Stimulated activated naive CD8-positive, alpha-beta T cell treated with anti-CD3 and anti-CD28 coated beads, Interleukin-15, Interleukin-2, amounts not matched to agents 100 ng/mL and 50 ng/mL, for 24 hours (primary cell): ENCODE measurements around the gene ABHD8.
"Not testable (repeated sequence)": the region's sequence is repeated elsewhere in the genome, so short reads cannot be mapped to it uniquely, and the experiment has no call there.

ENCODE experiments used
- H3K27ac Mint-ChIP-seq: one replicate; pipeline ENCODE4 v1.8.0; 2021; ENCODE audit warnings: mild to moderate bottlenecking, mixed read lengths
- H3K27me3 Mint-ChIP-seq: one replicate; pipeline ENCODE4 v1.8.0; 2021; ENCODE audit warnings: mixed read lengths
- H3K36me3 Mint-ChIP-seq: one replicate; pipeline ENCODE4 v1.8.0; 2021; ENCODE audit warnings: low read depth, mixed read lengths
- H3K4me1 Mint-ChIP-seq: one replicate; pipeline ENCODE4 v1.8.0; 2021; ENCODE audit warnings: low read depth, mixed read lengths
- H3K4me3 Mint-ChIP-seq: one replicate; pipeline ENCODE4 v1.8.0; 2021; ENCODE audit warnings: mild to moderate bottlenecking, mixed read lengths
- H3K9me3 Mint-ChIP-seq: one replicate; pipeline ENCODE4 v1.8.0; 2021; ENCODE audit warnings: mixed read lengths

Gene ABHD8

DNA sequence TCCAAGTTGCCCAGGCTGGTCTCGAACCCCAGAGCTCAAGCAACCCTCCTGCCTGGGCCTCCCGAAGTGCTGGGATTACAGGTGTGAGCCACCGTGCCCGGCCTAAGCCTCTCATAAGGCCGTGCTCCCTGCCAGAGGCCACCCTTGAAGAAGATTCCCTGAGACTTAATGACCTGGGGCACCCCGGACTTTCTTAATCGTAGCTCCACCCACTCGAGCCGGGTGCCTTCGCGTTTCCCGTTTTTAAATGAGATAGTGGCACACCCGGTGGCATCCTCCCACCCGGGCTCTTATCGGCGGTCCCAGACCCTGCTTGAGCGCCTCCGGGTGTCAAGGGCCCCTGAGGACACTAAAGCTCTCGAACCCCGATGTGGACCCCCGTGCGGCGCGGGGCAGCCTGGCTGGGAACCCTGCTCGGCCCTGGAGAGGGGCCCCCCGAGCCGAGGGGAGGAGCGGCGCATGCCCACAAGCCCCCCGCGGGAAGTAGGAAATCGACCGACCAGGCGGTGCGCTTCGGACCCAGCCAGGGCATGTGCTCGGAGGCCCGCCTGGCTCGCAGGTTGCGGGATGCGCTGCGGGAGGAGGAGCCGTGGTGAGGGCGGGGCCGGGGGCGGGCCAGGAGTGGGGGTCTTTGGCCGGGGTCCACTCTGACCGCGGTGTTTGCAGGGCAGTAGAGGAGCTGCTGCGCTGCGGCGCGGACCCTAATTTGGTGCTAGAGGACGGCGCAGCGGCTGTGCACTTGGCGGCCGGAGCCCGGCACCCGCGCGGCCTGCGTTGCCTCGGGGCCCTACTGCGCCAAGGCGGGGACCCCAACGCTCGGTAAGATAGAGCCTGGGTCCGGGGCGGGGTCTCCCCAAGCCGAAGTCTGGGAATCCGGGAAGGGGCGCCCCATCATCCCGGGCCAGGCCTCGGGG, 21.6 kb downstream of the ABHD8 start, which contains the start of gene ANKLE1:
ANKLE1 (plus strand) TSS at position 511 of the 914 bp plus-strand sequence; CDS start at position 531, 20 bp downstream.
- Mint-ChIP-seq H3K9me3 (no peaks in the 10 kb centered on the region), H3K27me3 (no peaks in the 10 kb centered on the region), H3K4me1 (peaks cover 6% of the 10 kb centered on the region), H3K27ac (peak within 1 kb of the TSS; percentile 85), H3K4me3 (peak within 1 kb of the TSS; percentile 90), H3K36me3 (peaks cover 33% of the 10 kb centered on the region)

DNA sequence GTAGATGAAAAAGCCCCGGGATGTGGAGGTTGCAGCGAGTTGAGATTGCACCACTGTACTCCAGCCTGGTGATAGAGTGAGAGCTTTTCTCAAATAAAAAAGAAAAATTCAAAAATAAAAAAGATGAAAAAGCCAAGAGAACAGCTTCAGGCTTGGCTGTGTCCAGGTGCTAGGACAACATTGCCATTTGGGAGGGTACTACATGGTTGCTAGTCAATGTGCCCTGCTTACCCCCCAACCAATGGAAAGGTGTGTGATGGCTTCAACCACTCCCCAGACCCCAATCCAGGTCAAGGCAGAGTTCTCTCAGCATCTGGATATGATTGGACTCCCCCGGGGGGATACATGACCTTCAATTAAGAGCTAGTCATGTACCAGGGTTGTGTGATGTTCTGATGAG, 23.8 kb downstream of the ABHD8 start:
- Mint-ChIP-seq H3K9me3 (no peaks in the 10 kb centered on the region), H3K36me3 (peaks cover 32% of the 10 kb centered on the region), H3K4me3 (no peak overlapping the region), H3K4me1 (peaks cover 6% of the 10 kb centered on the region), H3K27ac (no peak overlapping the region), H3K27me3 (no peaks in the 10 kb centered on the region)

DNA sequence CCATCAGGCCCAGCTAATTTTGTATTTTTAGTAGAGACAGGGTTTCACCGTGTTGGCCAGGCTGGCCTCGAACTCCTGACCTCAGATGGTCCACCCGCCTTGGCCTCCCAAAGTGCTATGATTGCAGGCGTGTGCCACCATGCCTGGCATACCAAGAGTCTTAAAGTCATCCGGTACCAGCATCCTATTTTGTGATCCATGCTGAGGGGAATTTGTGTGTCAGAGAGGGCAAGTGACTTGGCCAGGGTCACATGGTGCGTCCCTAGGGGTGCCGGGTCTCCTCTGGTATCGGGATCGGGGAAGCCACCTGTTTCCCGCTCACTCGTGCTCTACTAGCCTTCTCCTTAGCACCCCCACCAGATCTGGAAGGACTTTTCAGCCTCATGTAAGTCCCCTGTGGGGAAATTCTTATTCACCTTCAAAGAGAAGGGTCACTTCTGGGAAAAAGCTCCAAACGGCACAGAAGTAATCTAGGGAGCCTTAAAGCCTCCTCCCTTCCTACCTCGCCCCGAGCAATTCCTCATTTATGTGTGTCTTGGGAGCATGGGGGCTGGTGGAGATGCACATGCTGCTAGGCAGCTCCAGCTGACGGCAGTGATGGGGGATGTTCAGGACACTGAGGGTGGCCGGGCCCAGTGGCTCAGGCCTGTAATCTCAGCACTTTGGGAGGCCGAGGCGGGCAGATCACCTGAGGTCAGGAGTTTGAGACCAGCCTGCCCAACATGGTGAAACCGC, 27.6 kb downstream of the ABHD8 start:
- no peaks in the 10 kb centered on the region for H3K27me3 Mint-ChIP-seq
- H3K4me1 Mint-ChIP-seq, result no peaks in the 10 kb centered on the region
- H3K4me3 Mint-ChIP-seq, result no peak overlapping the region
- no peak overlapping the region for H3K27ac Mint-ChIP-seq
- peaks cover 37% of the 10 kb centered on the region for H3K36me3 Mint-ChIP-seq
- H3K9me3 Mint-ChIP-seq, result no peaks in the 10 kb centered on the region

DNA sequence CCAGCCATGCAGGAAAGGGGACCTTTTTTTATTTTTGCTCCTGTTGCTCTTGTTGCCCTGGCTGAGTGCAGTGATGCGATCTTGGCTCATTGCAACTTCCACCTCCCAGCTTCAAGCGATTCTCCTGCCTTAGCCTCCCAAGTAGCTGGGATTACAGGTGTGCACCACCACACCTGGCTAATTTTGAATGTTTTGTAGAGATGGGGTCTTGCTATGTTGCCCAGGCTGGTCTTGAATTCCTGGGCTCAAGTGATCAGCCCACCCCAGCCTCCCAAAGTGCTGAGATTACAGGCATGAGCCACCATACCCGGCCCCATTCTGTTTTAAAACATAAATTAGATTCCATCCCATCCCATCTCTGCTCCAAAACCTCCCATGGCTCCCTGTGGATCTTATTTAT, 28.3 kb downstream of the ABHD8 start:
- not testable (repeated sequence) for H3K27ac Mint-ChIP-seq, H3K9me3 Mint-ChIP-seq, H3K4me3 Mint-ChIP-seq, H3K4me1 Mint-ChIP-seq, H3K27me3 Mint-ChIP-seq
- H3K36me3 Mint-ChIP-seq, result peaks cover 41% of the 10 kb centered on the region

DNA sequence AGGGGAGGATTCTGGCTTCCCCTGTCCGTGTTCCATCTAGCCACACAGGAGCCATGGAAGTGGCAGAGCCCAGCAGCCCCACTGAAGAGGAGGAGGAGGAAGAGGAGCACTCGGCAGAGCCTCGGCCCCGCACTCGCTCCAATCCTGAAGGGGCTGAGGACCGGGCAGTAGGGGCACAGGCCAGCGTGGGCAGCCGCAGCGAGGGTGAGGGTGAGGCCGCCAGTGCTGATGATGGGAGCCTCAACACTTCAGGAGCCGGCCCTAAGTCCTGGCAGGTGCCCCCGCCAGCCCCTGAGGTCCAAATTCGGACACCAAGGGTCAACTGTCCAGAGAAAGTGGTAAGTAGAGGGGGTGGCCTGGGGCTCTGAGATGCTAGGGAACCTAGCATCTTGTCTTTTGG, 34.5 kb downstream of the ABHD8 start:
- H3K4me3 Mint-ChIP-seq, result peak overlapping the region; percentile 94
- H3K4me1 Mint-ChIP-seq, result peaks cover 13% of the 10 kb centered on the region
- peak overlapping the region; percentile 91 for H3K27ac Mint-ChIP-seq
- no peaks in the 10 kb centered on the region for H3K9me3 Mint-ChIP-seq
- H3K36me3 Mint-ChIP-seq, result peaks cover 13% of the 10 kb centered on the region
- no peaks in the 10 kb centered on the region for H3K27me3 Mint-ChIP-seq

DNA sequence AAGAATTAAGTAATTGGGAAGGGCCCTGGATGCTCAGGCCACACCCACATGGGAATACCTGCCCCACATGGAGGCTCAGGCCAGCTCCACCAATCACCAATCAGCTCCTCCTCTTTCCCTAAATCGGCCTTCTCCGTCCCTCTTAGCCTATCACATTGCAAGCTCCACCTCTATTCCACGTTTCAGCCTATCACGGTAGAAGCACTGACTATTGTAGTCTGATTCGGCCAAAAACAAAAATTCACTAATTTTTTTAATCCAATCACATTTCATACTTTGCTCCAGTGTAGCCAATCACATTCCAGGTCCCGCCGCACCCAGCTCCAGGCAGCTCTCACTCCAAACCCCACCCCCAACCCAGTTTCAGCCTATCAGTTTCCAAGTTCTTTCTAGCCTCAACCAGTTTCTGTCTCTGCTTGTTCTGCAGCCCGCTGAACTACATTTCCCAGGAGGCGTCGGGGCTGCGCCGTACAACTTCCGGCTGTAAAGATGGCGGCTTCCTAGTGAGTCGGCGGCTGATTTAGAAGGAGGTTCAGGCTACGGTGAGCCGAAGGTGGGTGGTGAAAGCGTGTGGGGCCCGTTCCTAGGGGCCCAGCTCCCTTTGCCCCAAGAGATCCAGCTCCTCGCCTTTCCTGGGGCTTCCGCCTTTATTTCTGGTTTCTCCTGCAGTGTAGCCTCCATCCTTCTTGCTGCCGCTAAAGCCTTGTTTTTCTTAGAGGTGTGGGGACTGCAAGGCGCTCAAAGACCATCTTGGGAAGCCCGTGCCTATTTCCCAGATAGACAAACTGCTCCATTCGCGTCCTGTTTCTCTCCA, 36.0 kb downstream of the ABHD8 start, which contains the start of gene BABAM1:
BABAM1 (plus strand) TSS at position 469 of the 814 bp plus-strand sequence. CDS start 1,364 bp downstream, outside the sequence.
- H3K4me1 Mint-ChIP-seq, result peaks cover 13% of the 10 kb centered on the region
- peak within 1 kb of the TSS; percentile 91 for H3K27ac Mint-ChIP-seq
- H3K4me3 Mint-ChIP-seq, result peak within 1 kb of the TSS; percentile 94
- H3K27me3 Mint-ChIP-seq, result no peaks in the 10 kb centered on the region
- H3K9me3 Mint-ChIP-seq, result no peaks in the 10 kb centered on the region
- H3K36me3 Mint-ChIP-seq, result peaks cover 12% of the 10 kb centered on the region

DNA sequence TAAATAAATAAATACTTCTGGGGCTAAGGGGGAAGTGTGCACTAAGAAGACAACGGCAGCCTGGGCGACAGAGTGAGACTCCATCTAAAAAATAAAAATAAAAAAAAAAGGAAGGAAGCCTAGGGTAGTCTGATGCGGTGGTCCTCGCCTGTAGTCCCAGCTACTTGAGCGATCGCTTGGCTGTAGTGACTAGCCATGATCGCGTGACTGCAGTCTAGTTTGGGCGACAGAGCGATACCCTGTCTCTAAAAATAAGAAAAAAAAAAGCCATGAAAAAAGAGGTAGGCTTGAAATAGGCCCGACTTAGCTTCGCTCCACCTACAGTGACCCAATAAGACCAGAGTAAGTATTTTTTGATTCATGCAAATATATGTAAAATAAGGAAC, 36.6 kb downstream of the ABHD8 start:
- Mint-ChIP-seq H3K36me3 (peaks cover 11% of the 10 kb centered on the region), H3K27me3 (no peaks in the 10 kb centered on the region), H3K27ac (peak overlapping the region; percentile 91), H3K9me3 (no peaks in the 10 kb centered on the region), H3K4me3 (peak overlapping the region; percentile 94), H3K4me1 (peaks cover 13% of the 10 kb centered on the region)

DNA sequence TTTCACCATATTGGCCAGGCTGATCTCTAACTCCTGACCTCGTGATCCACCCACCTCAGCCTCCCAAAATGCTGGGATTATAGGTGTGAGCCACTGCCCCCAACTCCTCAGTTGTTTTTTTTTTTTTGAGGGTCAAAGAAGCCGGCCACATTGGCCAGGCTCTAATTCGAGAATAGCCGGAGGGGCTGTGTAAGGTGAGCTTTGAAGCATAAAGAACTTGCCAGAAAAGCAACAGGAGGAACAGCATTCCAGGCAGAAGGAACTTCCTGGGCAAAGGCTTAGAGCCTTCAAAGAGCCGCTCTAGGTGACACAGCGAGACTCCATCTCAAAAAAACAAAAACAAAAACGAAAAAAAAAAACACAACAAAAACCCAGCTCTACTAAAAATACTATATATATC, 37.2 kb downstream of the ABHD8 start:
- H3K4me1 Mint-ChIP-seq, result peaks cover 13% of the 10 kb centered on the region
- no peaks in the 10 kb centered on the region for H3K27me3 Mint-ChIP-seq
- peaks cover 5% of the 10 kb centered on the region for H3K36me3 Mint-ChIP-seq
- H3K4me3 Mint-ChIP-seq, result no peak overlapping the region
- no peak overlapping the region for H3K27ac Mint-ChIP-seq
- H3K9me3 Mint-ChIP-seq, result no peaks in the 10 kb centered on the region

DNA sequence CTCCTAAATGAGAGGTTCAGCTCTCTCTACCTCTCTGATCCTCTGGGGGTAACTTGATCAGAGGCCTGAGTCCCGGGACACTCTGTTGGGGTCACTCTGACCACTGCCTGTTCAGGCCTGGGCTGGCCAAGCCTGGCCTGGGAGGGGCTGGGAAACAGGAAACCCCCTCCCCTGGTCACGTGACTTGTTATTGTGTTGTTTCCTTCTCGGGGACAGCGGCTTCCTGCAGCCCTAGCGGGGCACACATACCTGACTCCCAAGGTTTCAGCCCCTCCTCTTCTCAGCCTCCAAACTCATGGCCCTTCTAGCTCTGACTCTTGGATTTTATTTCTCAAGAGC, 38.6 kb downstream of the ABHD8 start, which contains the start of gene USHBP1:
USHBP1 (minus strand) TSS at position 105 of the 339 bp plus-strand sequence. CDS start 446 bp downstream, outside the sequence.
- Mint-ChIP-seq H3K27ac (no peak within 1 kb of the TSS), H3K36me3 (no peaks in the 10 kb centered on the region), H3K4me3 (no peak within 1 kb of the TSS), H3K27me3 (no peaks in the 10 kb centered on the region), H3K9me3 (no peaks in the 10 kb centered on the region), H3K4me1 (peaks cover 18% of the 10 kb centered on the region)

DNA sequence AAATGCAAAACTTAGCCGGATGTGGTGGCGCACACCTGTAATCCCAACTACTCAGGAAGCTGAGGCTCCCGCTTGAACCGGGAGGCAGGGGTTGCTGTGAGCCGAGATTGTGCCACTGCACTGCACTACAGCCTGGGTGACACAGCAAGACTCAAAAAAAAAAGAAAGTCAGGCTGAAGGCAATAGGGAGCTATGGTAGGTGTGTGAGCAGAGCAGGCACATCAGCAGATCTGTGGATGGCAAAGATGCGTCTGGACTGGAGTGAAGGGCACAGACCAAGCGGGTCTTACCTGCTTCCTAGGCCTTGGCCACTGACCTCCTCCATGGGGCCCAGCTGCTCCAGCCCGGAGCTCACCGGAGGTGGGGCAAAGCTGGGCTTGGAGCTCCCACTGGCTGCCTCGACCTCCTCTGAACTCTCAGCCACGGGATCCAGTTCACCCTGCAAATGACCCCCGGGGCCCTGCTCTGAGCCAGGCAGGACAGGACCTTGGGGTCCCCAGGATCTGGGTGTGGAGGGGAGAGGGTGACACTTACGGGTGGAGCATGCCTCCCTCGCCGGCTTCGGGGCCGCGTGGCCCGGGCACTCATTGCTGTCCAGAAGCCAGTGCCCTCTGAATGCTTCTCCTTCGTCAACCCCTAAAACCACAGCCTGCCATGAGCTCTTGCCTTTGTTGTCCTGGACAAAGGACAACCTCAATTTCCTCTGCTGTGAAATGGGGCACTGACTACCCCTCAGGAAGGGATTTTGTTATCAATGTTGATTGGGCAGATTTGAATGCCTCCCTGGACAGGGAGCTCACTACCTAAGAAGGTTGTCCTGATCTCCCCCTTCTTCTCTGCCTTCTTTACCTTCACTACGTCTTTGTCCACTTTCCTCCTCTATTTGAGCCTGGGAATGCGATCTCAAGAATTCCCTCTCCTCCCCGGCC, 39.2 kb downstream of the ABHD8 start:
- peaks cover 18% of the 10 kb centered on the region for H3K4me1 Mint-ChIP-seq
- no peaks in the 10 kb centered on the region for H3K27me3 Mint-ChIP-seq
- no peak overlapping the region for H3K27ac Mint-ChIP-seq
- H3K9me3 Mint-ChIP-seq, result no peaks in the 10 kb centered on the region
- H3K36me3 Mint-ChIP-seq, result no peaks in the 10 kb centered on the region
- H3K4me3 Mint-ChIP-seq, result no peak overlapping the region

DNA sequence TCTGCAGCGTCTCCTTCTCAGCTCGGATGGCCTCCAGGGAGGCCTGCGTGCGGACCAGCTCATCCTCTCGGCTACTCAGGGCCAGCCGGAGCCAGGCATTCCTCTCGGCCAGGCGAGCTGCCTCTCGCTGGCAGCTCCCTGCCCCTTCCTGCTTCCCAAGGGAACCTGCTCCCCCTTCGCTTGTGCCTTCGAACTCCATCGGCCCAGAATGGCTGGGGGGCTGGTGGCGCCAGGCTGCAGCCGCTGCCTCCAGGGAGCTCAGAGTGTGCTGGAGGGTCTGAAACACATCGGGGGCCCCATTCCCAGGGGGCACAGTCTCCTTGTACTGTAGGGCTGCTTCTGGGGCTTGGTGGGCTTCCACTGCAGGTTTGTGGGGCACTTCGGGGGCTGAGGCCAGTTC, 40.7 kb downstream of the ABHD8 start:
- Mint-ChIP-seq H3K4me1 (peaks cover 13% of the 10 kb centered on the region), H3K9me3 (no peaks in the 10 kb centered on the region), H3K36me3 (no peaks in the 10 kb centered on the region), H3K27ac (no peak overlapping the region), H3K4me3 (no peak overlapping the region), H3K27me3 (no peaks in the 10 kb centered on the region)

DNA sequence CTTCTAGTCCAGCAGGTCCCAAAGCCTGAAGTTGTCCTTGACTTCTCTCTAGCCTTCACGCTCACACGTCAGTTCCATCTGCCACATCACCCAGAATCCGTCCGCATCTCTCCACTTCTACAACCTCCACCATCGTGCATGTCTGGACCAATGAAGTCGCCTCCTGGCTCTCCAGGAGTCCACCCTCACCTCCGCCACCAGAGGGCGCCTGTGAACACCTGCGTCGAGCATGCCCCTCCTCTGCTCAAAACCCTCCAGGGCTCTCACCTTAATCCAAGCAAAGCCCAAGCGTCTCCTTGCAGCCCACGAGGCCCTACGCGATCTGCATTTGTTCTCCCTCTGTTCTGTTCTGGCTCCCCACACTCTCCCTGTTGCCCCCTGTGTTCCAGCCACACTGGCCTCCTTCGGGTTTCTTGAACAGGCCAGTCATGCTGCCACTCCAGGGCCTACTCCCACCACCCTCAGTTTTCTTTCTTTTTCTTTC, 42.3 kb downstream of the ABHD8 start:
- H3K27me3 Mint-ChIP-seq, result no peaks in the 10 kb centered on the region
- H3K4me1 Mint-ChIP-seq, result peaks cover 5% of the 10 kb centered on the region
- H3K27ac Mint-ChIP-seq, result no peak overlapping the region
- H3K4me3 Mint-ChIP-seq, result no peak overlapping the region
- no peaks in the 10 kb centered on the region for H3K36me3 Mint-ChIP-seq
- no peaks in the 10 kb centered on the region for H3K9me3 Mint-ChIP-seq

DNA sequence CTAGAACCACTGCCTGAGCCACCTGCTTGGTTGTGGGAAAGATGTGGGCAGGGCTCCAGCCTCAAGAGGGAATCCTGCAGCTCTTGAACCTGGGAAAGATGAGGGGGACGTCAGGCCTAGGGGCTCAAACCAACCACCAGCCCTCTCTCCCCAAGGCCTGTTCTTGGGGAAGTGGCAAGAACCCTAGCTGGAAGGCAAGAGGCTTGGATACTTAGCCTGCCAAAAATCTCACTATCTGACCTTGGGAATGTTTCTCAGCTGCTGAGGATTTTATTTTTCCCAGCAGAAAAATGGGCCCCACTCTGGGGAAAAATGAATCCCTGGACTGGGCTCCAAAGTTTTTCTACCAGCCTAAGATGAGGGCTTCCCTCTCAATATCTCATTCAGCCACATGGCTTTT, 43.3 kb downstream of the ABHD8 start:
- Mint-ChIP-seq H3K27me3 (no peaks in the 10 kb centered on the region), H3K4me3 (no peak overlapping the region), H3K27ac (no peak overlapping the region), H3K36me3 (no peaks in the 10 kb centered on the region), H3K9me3 (no peaks in the 10 kb centered on the region), H3K4me1 (peaks cover 5% of the 10 kb centered on the region)
